Brain microvascular endothelial cell (primary cell): ENCODE data around the gene AAMP.
"Not testable (repeated sequence)": the region's sequence is repeated elsewhere in the genome, so short reads cannot be mapped to it uniquely, and the experiment has no call there.

ENCODE experiments used
- DNase-seq: peaks from one replicate; pipeline ENCODE4 v3.0.0-alpha.2; 2020
- H3K27ac ChIP-seq: fragments of 250-450 bp; sonication (Bioruptor Pico); 2 replicates; pipeline ENCODE4 v1.5.1; 2020; ENCODE audit warnings: mild to moderate bottlenecking, moderate library complexity
- H3K27me3 ChIP-seq: fragments of 250-450 bp; sonication (Bioruptor Pico); replicated peaks from 2 replicates; pipeline ENCODE4 v1.5.1; 2020; ENCODE audit warnings: mild to moderate bottlenecking
- H3K36me3 ChIP-seq: fragments of 250-450 bp; sonication (Bioruptor Pico); replicated peaks from 2 replicates; pipeline ENCODE4 v1.5.1; 2020; ENCODE audit warnings: mild to moderate bottlenecking
- H3K4me3 ChIP-seq: 2 replicates; pipeline ENCODE4 v1.5.1; 2011; ENCODE audit warnings: low read depth, mild to moderate bottlenecking, control low read depth, low read length, moderate library complexity
- in situ Hi-C: cut with HindIII; loops from 2 replicates; pipeline ENCODE4 v1.10.0; 2017; ENCODE audit warnings: low sequenced_read_pairs, low pct_ligation_motif_present
- TF ChIP-seq, protein P1 (sequence below): IDR thresholded peaks from 2 replicates; pipeline ENCODE4 v1.5.1; 2011; ENCODE audit warnings: low read depth, mild to moderate bottlenecking, moderate library complexity, low read length, control low read depth, inconsistent platforms; ENCODE audit errors: missing control alignments

Gene AAMP

DNA sequence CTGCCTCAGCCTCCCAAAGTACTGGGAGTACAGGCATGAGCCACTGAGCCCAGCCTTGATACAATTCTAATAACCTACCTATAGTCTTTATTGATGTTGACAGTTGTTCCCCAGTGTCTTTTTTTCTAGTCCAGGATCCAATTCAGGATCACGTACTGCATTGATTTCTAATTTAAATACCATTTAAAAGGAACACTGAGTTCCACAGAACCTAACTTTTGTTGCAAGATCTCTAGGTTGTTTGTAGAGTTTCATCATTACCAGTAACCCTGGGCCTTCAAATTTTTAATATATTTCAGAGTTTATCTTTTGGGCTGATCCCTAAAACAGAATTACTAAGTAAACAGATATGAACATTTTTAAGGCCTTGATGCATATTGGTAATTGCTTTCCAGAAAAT is 43.4 kb upstream of the AAMP start:
- TF ChIP-seq, protein P1, sequence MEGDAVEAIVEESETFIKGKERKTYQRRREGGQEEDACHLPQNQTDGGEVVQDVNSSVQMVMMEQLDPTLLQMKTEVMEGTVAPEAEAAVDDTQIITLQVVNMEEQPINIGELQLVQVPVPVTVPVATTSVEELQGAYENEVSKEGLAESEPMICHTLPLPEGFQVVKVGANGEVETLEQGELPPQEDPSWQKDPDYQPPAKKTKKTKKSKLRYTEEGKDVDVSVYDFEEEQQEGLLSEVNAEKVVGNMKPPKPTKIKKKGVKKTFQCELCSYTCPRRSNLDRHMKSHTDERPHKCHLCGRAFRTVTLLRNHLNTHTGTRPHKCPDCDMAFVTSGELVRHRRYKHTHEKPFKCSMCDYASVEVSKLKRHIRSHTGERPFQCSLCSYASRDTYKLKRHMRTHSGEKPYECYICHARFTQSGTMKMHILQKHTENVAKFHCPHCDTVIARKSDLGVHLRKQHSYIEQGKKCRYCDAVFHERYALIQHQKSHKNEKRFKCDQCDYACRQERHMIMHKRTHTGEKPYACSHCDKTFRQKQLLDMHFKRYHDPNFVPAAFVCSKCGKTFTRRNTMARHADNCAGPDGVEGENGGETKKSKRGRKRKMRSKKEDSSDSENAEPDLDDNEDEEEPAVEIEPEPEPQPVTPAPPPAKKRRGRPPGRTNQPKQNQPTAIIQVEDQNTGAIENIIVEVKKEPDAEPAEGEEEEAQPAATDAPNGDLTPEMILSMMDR: no peak
- in situ Hi-C loops: no loop called here
- Histone ChIP-seq H3K27ac (no peak overlapping the region), H3K27me3 (no peaks in the 10 kb centered on the region), H3K4me3 (no peak overlapping the region), H3K36me3 (no peaks in the 10 kb centered on the region)
- no peak for DNase-seq

DNA sequence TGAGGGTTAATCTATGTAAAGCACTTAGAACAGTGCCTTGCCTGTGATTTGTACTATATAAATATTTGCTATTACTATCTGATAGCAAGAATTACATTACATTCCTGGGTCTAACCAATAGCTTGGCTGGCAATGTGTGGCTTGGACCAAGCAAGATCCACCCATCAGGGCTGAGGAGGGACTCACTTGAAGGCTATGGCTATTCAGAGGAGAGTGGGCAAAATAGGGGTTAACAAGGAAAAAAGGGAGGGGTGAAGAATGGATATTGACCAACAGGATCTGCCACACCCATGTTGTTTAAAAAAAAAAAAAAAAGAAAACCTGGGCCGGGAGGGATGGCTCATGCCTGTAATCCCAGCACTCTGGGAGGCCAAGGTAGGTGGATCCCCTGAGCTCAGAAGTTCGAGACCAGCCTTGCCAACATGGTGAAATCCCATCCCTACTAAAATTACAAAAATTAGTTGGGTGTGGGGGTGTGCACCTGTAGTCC is 42.4 kb upstream of the AAMP start:
- no peaks in the 10 kb centered on the region for H3K27me3 ChIP-seq
- no peaks in the 10 kb centered on the region for H3K36me3 ChIP-seq
- no peak overlapping the region for H3K27ac ChIP-seq
- DNase-seq: no peak
- in situ Hi-C loops: no loop called here
- no peak overlapping the region for H3K4me3 ChIP-seq
- TF ChIP-seq, protein P1: no peak

DNA sequence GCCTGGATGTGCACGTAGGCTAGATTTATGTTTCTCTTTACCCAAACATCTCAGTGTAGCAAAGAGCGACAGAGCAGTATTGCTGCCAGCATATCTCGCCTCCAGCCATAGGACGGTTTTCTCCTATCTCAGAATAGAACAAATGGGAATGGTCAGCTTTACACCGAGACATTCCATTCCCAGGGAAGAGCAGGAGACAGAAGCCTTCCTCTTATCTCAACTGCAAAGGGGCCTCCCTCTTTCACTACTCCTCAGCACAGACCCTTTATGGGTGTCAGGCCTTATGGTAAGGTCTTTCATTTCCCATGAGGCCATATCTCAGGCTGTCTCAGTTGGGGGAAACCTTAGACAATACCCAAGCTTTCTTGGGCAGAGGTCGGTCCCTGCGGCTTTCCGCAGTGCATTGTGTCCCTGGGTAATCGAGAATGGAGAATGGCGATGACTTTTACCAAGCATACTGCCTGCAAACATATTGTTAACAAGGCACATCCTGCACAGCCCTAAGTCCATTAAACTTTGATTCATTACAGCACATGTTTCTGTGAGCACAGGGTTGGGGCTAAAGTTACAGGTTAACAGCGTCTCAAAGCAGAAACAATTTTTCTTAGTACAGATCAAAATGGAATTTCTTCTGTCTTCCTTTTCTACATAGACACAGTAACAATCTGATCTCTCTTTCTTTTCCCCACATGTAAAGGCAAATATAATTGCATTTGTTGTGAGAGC is 41.8 kb upstream of the AAMP start:
- H3K27ac ChIP-seq, H3K4me3 ChIP-seq, in situ Hi-C loops: not testable (repeated sequence)

DNA sequence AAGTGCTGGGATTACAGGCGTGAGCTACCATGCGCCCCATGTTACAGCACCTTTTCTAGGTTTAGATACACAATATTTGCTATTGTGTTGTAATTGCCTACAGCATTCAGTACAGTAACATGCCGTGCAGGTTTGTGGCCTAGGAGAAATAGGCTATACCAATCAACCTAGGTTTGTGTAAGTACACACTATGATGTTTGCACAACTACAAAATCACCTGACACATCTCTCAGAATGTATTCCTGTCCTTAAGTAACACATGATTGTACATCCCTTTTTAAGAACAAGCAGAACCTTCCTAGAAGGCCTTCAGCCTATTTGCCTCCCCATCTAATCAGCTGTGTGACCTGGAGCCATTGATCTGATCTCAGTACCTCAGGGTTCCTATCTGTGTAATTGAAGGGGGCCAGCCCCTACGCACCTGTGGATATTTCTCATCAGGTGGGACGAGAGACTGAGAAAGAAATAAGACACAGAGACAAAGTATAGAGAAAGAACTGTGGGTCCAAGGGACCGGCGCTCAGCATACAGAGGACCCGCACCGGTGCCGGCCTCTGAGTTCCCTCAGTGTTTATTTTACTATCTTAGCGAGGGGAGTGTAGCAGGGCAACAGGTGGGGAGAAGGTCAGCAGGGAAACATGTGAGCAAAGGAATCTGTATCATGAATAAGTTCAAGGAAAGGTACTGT is 41.1 kb upstream of the AAMP start:
- H3K27ac ChIP-seq: no peak overlapping the region
- no peaks in the 10 kb centered on the region for H3K27me3 ChIP-seq
- H3K36me3 ChIP-seq: no peaks in the 10 kb centered on the region
- in situ Hi-C loops: no loop called here
- no peak for DNase-seq
- no peak overlapping the region for H3K4me3 ChIP-seq
- TF ChIP-seq, protein P1: no peak

More for the DNA sequence above, 41.8 kb upstream of the AAMP start:
- H3K36me3 ChIP-seq, DNase-seq, H3K27me3 ChIP-seq: not testable (repeated sequence)

DNA sequence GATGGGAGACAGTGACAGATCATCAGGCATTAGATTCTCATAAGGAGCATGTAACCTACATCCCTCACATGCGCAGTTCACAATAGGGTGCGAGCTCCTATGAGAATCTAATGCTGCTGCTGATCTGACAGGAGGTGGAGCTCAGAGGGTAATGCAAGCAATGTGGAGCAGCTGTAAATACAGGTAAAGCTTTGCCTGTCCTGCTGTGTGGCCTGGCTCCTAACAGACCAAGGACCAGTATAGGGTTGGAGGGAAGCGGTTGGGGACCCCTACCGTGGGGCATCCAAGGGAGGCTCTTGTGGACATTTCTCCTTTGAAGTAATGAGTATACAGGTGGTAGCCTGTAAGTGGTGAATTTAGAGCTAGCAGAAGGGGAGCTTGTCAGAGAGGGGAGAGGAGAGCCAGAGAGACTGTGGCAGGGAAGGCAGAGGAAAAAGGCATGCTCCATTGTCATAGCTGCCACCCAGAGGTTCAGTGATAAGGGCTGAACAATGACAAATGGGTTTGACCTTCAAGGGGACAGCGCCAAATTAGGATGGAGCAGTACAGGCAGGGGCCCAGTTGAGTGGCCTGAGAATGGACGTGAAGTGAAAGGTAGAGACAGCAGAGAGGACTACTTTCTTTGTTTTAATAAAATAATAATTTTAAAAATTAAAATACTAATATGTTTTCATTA is 37.6 kb upstream of the AAMP start:
- TF ChIP-seq, protein P1: no peak
- in situ Hi-C loops: no loop called here
- Histone ChIP-seq H3K4me3 (no peak overlapping the region), H3K27ac (no peak overlapping the region), H3K36me3 (no peaks in the 10 kb centered on the region), H3K27me3 (no peaks in the 10 kb centered on the region)
- DNase-seq: no peak
